A549 treated with Hydrocortisone at 1 μM for 4 hours (cell line): ENCODE measurements around the gene ALDH6A1. TPM values are rescaled to one million over a fixed set of nuclear protein-coding genes. Genes with fewer than 3 reads are reported as not detected.

Source experiments
- total RNA-seq: library from RNA; stranded (reverse); fragments of 200-300 nt; extraction: Qiagen RNA extraction; gene quantifications from 5 replicates; pipeline ENCODE4 v1.2.3, GENCODE V29; 2022

The ALDH6A1 gene
- total RNA-seq = 2.4 to 3.1 TPM (median 2.5 TPM) in 5 replicates

GRCh38 chr14:74084277-74085046 lies at the start of gene ALDH6A1, which contains the start of gene LIN52:
Gene ALDH6A1 (minus strand): TSS chr14:74084453. CDS start chr14:74084394, 59 bp downstream.
Gene LIN52 (plus strand): TSS chr14:74084956. CDS start chr14:74084975, 19 bp downstream.

GRCh38 chr14:74018586-74019407 lies 65.5 kb downstream of the ALDH6A1 start, which contains the start of the genes BBOF1 and ENTPD5:
Gene BBOF1 (plus strand): TSS chr14:74019349. CDS start chr14:74019479, 130 bp downstream.
Gene ENTPD5 (minus strand): TSS chr14:74019288. CDS start chr14:73988102, 31,186 bp downstream.

Other genes starting within 250 kb of the ALDH6A1 start
- 7.1 to 10.6 TPM (median 8.4 TPM) in 5 replicates for gene PTGR2, start 232.6 kb downstream of the ALDH6A1 start, total RNA-seq
- 45.3 to 56.5 TPM (median 46.0 TPM) in 5 replicates for gene ZNF410, start 197.6 kb downstream of the ALDH6A1 start, total RNA-seq
- gene FAM161B, start 134.4 kb downstream of the ALDH6A1 start, total RNA-seq = 1.5 to 1.8 TPM (median 1.7 TPM) in 5 replicates
- gene COQ6, start 134.2 kb downstream of the ALDH6A1 start, total RNA-seq = 24.4 to 29.6 TPM (median 28.1 TPM) in 5 replicates
- gene ENTPD5, start 65.2 kb downstream of the ALDH6A1 start, total RNA-seq = 5.7 to 7.3 TPM (median 6.7 TPM) in 5 replicates
- 2.0 to 4.7 TPM (median 3.4 TPM) in 5 replicates for gene BBOF1, start 65.1 kb downstream of the ALDH6A1 start, total RNA-seq
- gene LIN52, start 503 bp upstream of the ALDH6A1 start, total RNA-seq = 3.8 to 7.0 TPM (median 4.4 TPM) in 5 replicates
- not detected in 5 replicates for gene VSX2, start 155.0 kb upstream of the ALDH6A1 start, total RNA-seq
- gene ABCD4, start 218.5 kb upstream of the ALDH6A1 start, total RNA-seq = 30.7 to 34.1 TPM (median 32.5 TPM) in 5 replicates